ENCODE results near the gene OR56A3. TPM values are rescaled to one million over a fixed set of nuclear protein-coding genes. Genes with fewer than 3 reads are reported as not detected.

The OR56A3 gene
- total and polyA plus RNA-seq, 10 of the 15 experiments (the other 5 are each of a cell fraction or from before 2014, with no cell fraction given), result not detected

GRCh38 chr11:5992604-5993251 lies 50.7 kb downstream of the OR56A3 start:
- no peak overlapping the region for H2AFZ ChIP-seq (ENCODE audit: control insufficient read depth, low read depth, low read length)
- H3K79me2 ChIP-seq (ENCODE audit: control insufficient read depth, insufficient read depth, low read length), result no peaks in the 10 kb centered on the region
- no peaks in the 10 kb centered on the region for H3K27me3 ChIP-seq (replicated peaks in 1 of 2; ENCODE audit: control insufficient read depth in 2 of 2, insufficient read depth in 2 of 2, low read length in 1 of 2)
- ChIA-PET RAD21 (ENCODE audit: unreplicated experiment) (interaction anchor here (0.9 to 1.3 kb wide), 2 partner anchors 313 to 370 kb away, joined by 3 read pairs; no protein-coding TSS in a partner anchor), POLR2A (no interaction called here), CTCF (interaction anchor here (0.6 to 1.9 kb wide), 6 partner anchors 17 to 1993 kb away, joined by 3 to 14 read pairs (median 4); no protein-coding TSS in a partner anchor), SMC1A (ENCODE audit: uncharacterized antibody, unreplicated experiment) (interaction anchor here (0.7 to 0.8 kb wide), 2 partner anchors 14 to 209 kb away, joined by 3 read pairs; partner anchors contain the start of gene OR56A4)
- no peak overlapping the region for H3K27ac ChIP-seq (ENCODE audit: control insufficient read depth, insufficient read depth)
- H3K4me2 ChIP-seq (ENCODE audit: control insufficient read depth, insufficient read depth), result no peak overlapping the region
- TF ChIP-seq SMC3 (IDR thresholded peaks at IDR 0.05; ENCODE audit: borderline replicate concordance, low read length), result peak; percentile 57
- TF ChIP-seq KDM1A (IDR thresholded peaks at IDR 0.05; ENCODE audit: borderline replicate concordance), result no peak
- no peak for TF ChIP-seq JUND (IDR thresholded peaks at IDR 0.05; ENCODE audit: low read depth, low read length)
- TF ChIP-seq CTCF (IDR thresholded peaks at IDR 0.05 in 2 of 3, conservative IDR thresholded peaks at IDR 0.05 in 1 of 3; ENCODE audit: control insufficient read depth in 2 of 3, extremely low read depth in 1 of 3, insufficient read depth in 1 of 3, low read depth in 3 of 3, low read length in 3 of 3), result peak; percentile 43 to 55 (median 49); a peak in 5 of 6 replicates
- TF ChIP-seq RAD21 (IDR thresholded peaks at IDR 0.05; ENCODE audit: insufficient read depth, low read depth, low read length), result peak; percentile 37
- intact Hi-C loops (cut with micrococcal nuclease; ENCODE audit: unreplicated experiment) (no loop called here), in situ Hi-C loops (cut with MboI) (no loop called here)
- no peaks in the 10 kb centered on the region for H3K4me1 ChIP-seq (ENCODE audit: control insufficient read depth, insufficient read depth, low read length)
- 18% methylated on average over 3 of the region's 3 CpGs for WGBS (ENCODE audit: insufficient coverage, insufficient replicate concordance, low lambda C conversion rate, missing lambda C conversion rate)
- FAIRE-seq, result no peak
- no peak for DNase-seq (ENCODE audit: low read depth, low spot score)
- H4K20me1 ChIP-seq (ENCODE audit: control insufficient read depth, insufficient read depth), result no peaks in the 10 kb centered on the region
- BruUV-seq (replicated peaks), result no TSS peak
- no peak overlapping the region for H3K4me3 ChIP-seq
- no peaks in the 10 kb centered on the region for H3K9me3 ChIP-seq (replicated peaks; ENCODE audit: control insufficient read depth, insufficient read depth, low read length)
- no peaks in the 10 kb centered on the region for H3K36me3 ChIP-seq (ENCODE audit: control insufficient read depth in 2 of 2, insufficient read depth in 2 of 2, low read length in 1 of 2)
- H3K9ac ChIP-seq (ENCODE audit: control insufficient read depth, insufficient read depth, low read length), result no peak overlapping the region
- ATAC-seq, result peak; percentile 52; the same call in 2 of the 3 replicates

All from GM12878 (cell line).